GM12878 (cell line): ENCODE data around the gene PAX5. TPM values are rescaled to one million over a fixed set of nuclear protein-coding genes. Genes with fewer than 3 reads are reported as not detected.

Experiments used
- ATAC-seq: fragments of 200-7000 bp; cut with Tn5 transposase; 3 replicates; pipeline ENCODE4 v1.9.1; 2020; ENCODE audit warnings: mild to moderate bottlenecking, moderate library complexity
- BruUV-seq: library from RNA; stranded (reverse); fragments of 400-500 nt; replicated peaks from 2 replicates; lab custom pipeline; 2021; lab: Mats Ljungman, UMichigan
- CTCF ChIA-PET: fragments of 300-600 bp; sonication (Branson Sonifier 250); formaldehyde crosslinking; extraction: SDS; loops from one replicate; lab custom pipeline; 2021; ENCODE audit warnings: inconsistent platforms; lab: Yijun Ruan, JAX
- POLR2A ChIA-PET: fragments of 350-600 bp; formaldehyde crosslinking; extraction: SDS; loops from one replicate; lab custom pipeline; 2021; ENCODE audit warnings: inconsistent platforms; lab: Charles Lee
- RAD21 ChIA-PET: fragments of 300-600 bp; sonication (Branson Sonifier 250); formaldehyde crosslinking; loops from one replicate; lab custom pipeline; 2023; ENCODE audit warnings: antibody characterized with exemption; ENCODE audit not compliant: unreplicated experiment; lab: Charles Lee
- SMC1A ChIA-PET: fragments of 300-600 bp; sonication (Branson Sonifier 250); formaldehyde crosslinking; loops from one replicate; lab custom pipeline; 2023; ENCODE audit not compliant: unreplicated experiment, uncharacterized antibody; lab: Charles Lee
- DNase-seq: peaks from one replicate; pipeline ENCODE4 v3.0.0-alpha.2; 2011; ENCODE audit warnings: low read depth, low spot score
- FAIRE-seq: peaks from 3 replicates; lab custom pipeline; 2011; peaks lifted over from hg19 to GRCh38; lab: Jason Lieb, UNC
- H2AFZ ChIP-seq: 2 replicates; pipeline ENCODE4 v1.6.0; 2011; ENCODE audit warnings: low read depth, low read length, control low read depth; ENCODE audit not compliant: control insufficient read depth
- H3K27ac ChIP-seq: 2 replicates; pipeline ENCODE4 v1.5.1; 2011; ENCODE audit warnings: control low read depth; ENCODE audit not compliant: control insufficient read depth, insufficient read depth
- H3K27me3 ChIP-seq, 2 experiments: replicated peaks in 1 of 2; 2 replicates each; pipeline versions ENCODE4 v1.6.0 to v1.6.1; 2011; ENCODE audit warnings: low read length in 1 of 2; ENCODE audit not compliant: control insufficient read depth in 2 of 2, insufficient read depth in 2 of 2
- H3K36me3 ChIP-seq, 2 experiments: 2 replicates each; pipeline ENCODE4 v1.5.1; 2011; ENCODE audit warnings: low read length in 1 of 2; ENCODE audit not compliant: control insufficient read depth in 2 of 2, insufficient read depth in 2 of 2
- H3K4me1 ChIP-seq: 2 replicates; pipeline ENCODE4 v1.6.1; 2011; ENCODE audit warnings: mild to moderate bottlenecking, low read length, moderate library complexity, mixed read lengths; ENCODE audit not compliant: control insufficient read depth, insufficient read depth
- H3K4me2 ChIP-seq: 2 replicates; pipeline ENCODE4 v1.6.0; 2011; ENCODE audit warnings: control low read depth; ENCODE audit not compliant: control insufficient read depth, insufficient read depth
- H3K4me3 ChIP-seq: fragments of 200-600 bp; sonication (generic); 2 replicates; pipeline ENCODE4 v1.5.1; 2016
- H3K79me2 ChIP-seq: 2 replicates; pipeline ENCODE4 v1.6.0; 2011; ENCODE audit warnings: low read length; ENCODE audit not compliant: control insufficient read depth, insufficient read depth
- H3K9ac ChIP-seq: 2 replicates; pipeline ENCODE4 v1.8.0; 2011; ENCODE audit warnings: low read length, control low read depth, mixed read lengths; ENCODE audit not compliant: control insufficient read depth, insufficient read depth
- H3K9me3 ChIP-seq: replicated peaks from 3 replicates; pipeline ENCODE4 v1.5.1; 2011; ENCODE audit warnings: mild to moderate bottlenecking, low read length; ENCODE audit not compliant: control insufficient read depth, insufficient read depth
- H4K20me1 ChIP-seq: 2 replicates; pipeline ENCODE4 v1.6.0; 2011; ENCODE audit not compliant: control insufficient read depth, insufficient read depth
- BACH1 ChIP-seq: fragments of 450-650 bp; IDR thresholded peaks from 2 replicates; pipeline ENCODE4 v1.6.1; 2017; ENCODE audit warnings: mild to moderate bottlenecking, borderline replicate concordance
- BCL11A ChIP-seq: IDR thresholded peaks from 2 replicates; pipeline ENCODE4 v1.6.1; 2011; ENCODE audit warnings: low read depth, low read length
- BHLHE40 ChIP-seq, 2 experiments: fragments of 450-650 bp in 1 of 2; IDR thresholded peaks; 2 replicates each; pipeline ENCODE4 v1.6.1; 2011 to 2017; ENCODE audit warnings: low read depth in 2 of 2, borderline replicate concordance in 1 of 2, improper control_type of control experiment in 1 of 2, low read length in 1 of 2, mild to moderate bottlenecking in 1 of 2
- CBX3 ChIP-seq: fragments of 200-600 bp; sonication (generic); IDR thresholded peaks from 2 replicates; pipeline ENCODE4 v1.6.1; 2016; ENCODE audit warnings: low read depth, borderline replicate concordance
- CREM ChIP-seq: IDR thresholded peaks from 2 replicates; pipeline ENCODE4 v1.6.1; 2014; ENCODE audit warnings: antibody characterized with exemption, low read depth
- CTCF ChIP-seq, 3 experiments: IDR thresholded peaks in 2 of 3; conservative IDR thresholded peaks in 1 of 3; 2 replicates each; pipeline ENCODE4 v1.5.1; 2011; ENCODE audit warnings: low read depth in 3 of 3, low read length in 3 of 3, mild to moderate bottlenecking in 3 of 3, control low read depth in 2 of 3, moderate library complexity in 2 of 3, inconsistent platforms in 1 of 3, mixed read lengths in 1 of 3; ENCODE audit not compliant: control insufficient read depth in 2 of 3, insufficient read depth in 1 of 3; ENCODE audit errors: extremely low read depth in 1 of 3
- EGR1 ChIP-seq, 2 experiments: IDR thresholded peaks; 1 replicate in 1 of 2; 2 replicates in 1 of 2; pipeline ENCODE4 v1.6.1; 2011 to 2012; ENCODE audit warnings: low read depth in 2 of 2, low read length in 2 of 2, borderline replicate concordance in 1 of 2, mild to moderate bottlenecking in 1 of 2, moderate library complexity in 1 of 2
- PBX3 ChIP-seq: IDR thresholded peaks from 2 replicates; pipeline ENCODE4 v1.6.1; 2011; ENCODE audit warnings: mild to moderate bottlenecking, low read depth, low read length, moderate library complexity; ENCODE audit not compliant: insufficient replicate concordance
- RAD21 ChIP-seq: IDR thresholded peaks from 2 replicates; pipeline ENCODE4 v1.6.1; 2011; ENCODE audit warnings: mild to moderate bottlenecking, low read depth, low read length, moderate library complexity; ENCODE audit not compliant: insufficient read depth
- RELB ChIP-seq: fragments of 450-650 bp; IDR thresholded peaks from 2 replicates; pipeline ENCODE4 v1.6.1; 2017; ENCODE audit warnings: low read depth, mild to moderate bottlenecking, moderate library complexity
- SMC3 ChIP-seq: IDR thresholded peaks from 2 replicates; pipeline ENCODE4 v1.6.1; 2011; ENCODE audit warnings: low read length, improper control_type of control experiment, borderline replicate concordance
- STAT1 ChIP-seq: fragments of 450-650 bp; conservative IDR thresholded peaks from 2 replicates; pipeline ENCODE4 v1.6.1; 2014; ENCODE audit warnings: antibody characterized with exemption, mild to moderate bottlenecking
- TCF12 ChIP-seq: IDR thresholded peaks from 2 replicates; pipeline ENCODE4 v1.6.1; 2011; ENCODE audit warnings: low read depth, mild to moderate bottlenecking, low read length
- YY1 ChIP-seq: IDR thresholded peaks from 2 replicates; pipeline ENCODE4 v1.6.1; 2011; ENCODE audit warnings: low read depth, mild to moderate bottlenecking, low read length
- ZNF622 ChIP-seq: fragments of 450-650 bp; IDR thresholded peaks from 2 replicates; pipeline ENCODE4 v1.6.1; 2017; ENCODE audit warnings: mild to moderate bottlenecking, inconsistent platforms
- WGBS: methylation state at CpG from one replicate; pipeline ENCODE4 v1.1.6; 2016; ENCODE audit warnings: low lambda C conversion rate; ENCODE audit not compliant: insufficient replicate concordance, insufficient coverage; ENCODE audit errors: missing lambda C conversion rate; 5-methylcytosine and 5-hydroxymethylcytosine counted together
- in situ Hi-C: fragments of 300-500 bp; cut with MboI; formaldehyde crosslinking; loops from 9 replicates; pipeline ENCODE4 v1.14.3; 2018; ENCODE audit warnings: mixed read lengths
- intact Hi-C: fragments of 100-400 bp; cut with micrococcal nuclease; formaldehyde crosslinking; loops from one replicate; pipeline ENCODE4 v1.14.2; 2022; ENCODE audit not compliant: unreplicated experiment
- polyA plus RNA-seq, 11 experiments: library from polyadenylated mRNA; depleted of rRNA in 4 of 11; unstranded in 6 of 11; stranded (reverse) in 5 of 11; fragments of >200 nt; fragmentation: Nextera tagmentation in 4 of 11; fragmentation: Illumina TruSeq in 1 of 11; extraction: Ambion mirVana in 4 of 11; extraction: Trizol in 1 of 11; gene quantifications; 1 replicate in 1 of 11; 2 replicates in 10 of 11; pipeline versions ENCODE4 v1.2.1 to v1.2.3, GENCODE V29; 2011 to 2016; ENCODE audit warnings: inconsistent platforms in 2 of 11, missing spikeins in 2 of 11, low read depth in 1 of 11
- total RNA-seq, 4 experiments: library from RNA; depleted of rRNA in 3 of 4; stranded (reverse); fragments of >200 nt in 3 of 4; fragmentation: Illumina TruSeq in 1 of 4; extraction: Trizol in 1 of 4; gene quantifications; 2 replicates each; pipeline versions ENCODE4 v1.2.1 to v1.2.3, GENCODE V29; 2013 to 2021

Gene PAX5
- total and polyA plus RNA-seq, 10 of the 15 experiments (the other 5 are each of a cell fraction or from before 2014, with no cell fraction given), result 2.2 to 123 (median 31.9) TPM

GRCh38 chr9:37036776-37037502 is 2.9 kb upstream of the PAX5 start (continued):
- peak; percentile 25; the same call in 1 of the 2 replicates for TF ChIP-seq BACH1
- 0 out of 2 replicates have a peak, but pooled peaks have one; percentile 2 for TF ChIP-seq BCL11A
- peak; percentile 38; the same call in 1 of the 2 replicates for TF ChIP-seq YY1

- FAIRE-seq (no peak), DNase-seq (no peak), ATAC-seq (peak; percentile 6)
- BruUV-seq, result TSS peak; percentile 64
- Histone ChIP-seq H3K9ac (peak overlapping the region; percentile 90), H3K4me3 (peak overlapping the region; percentile 96), H3K27me3 (no peaks in the 10 kb centered on the region), H3K79me2 (peaks cover 66% of the 10 kb centered on the region), H4K20me1 (no peaks in the 10 kb centered on the region; the same call in 1 of the 2 replicates), H3K4me2 (peak overlapping the region; percentile 98), H3K36me3 (no peaks in the 10 kb centered on the region), H3K27ac (peak overlapping the region; percentile 92), H3K9me3 (no peaks in the 10 kb centered on the region), H3K4me1 (peaks cover 12% of the 10 kb centered on the region), H2AFZ (peak overlapping the region; percentile 76)
- WGBS, result 2% methylated on average over 38 of the region's 40 CpGs
- intact Hi-C loops (no loop called here), in situ Hi-C loops (no loop called here)
- ChIA-PET CTCF (interaction anchor here (0.6 to 4.4 kb wide), 15 partner anchors 11 to 333 kb away, joined by 3 to 41 read pairs (median 5); no protein-coding TSS in a partner anchor), SMC1A (interaction anchor here (0.9 to 3.9 kb wide), 18 partner anchors 10 to 376 kb away, joined by 3 to 31 read pairs (median 4); partner anchors contain the start of gene ZCCHC7), RAD21 (interaction anchor here (0.5 to 2.8 kb wide), 15 partner anchors 11 to 292 kb away, joined by 3 to 19 read pairs (median 4); partner anchors contain the start of gene ZCCHC7), POLR2A (interaction anchor here (0.6 to 3.4 kb wide), 16 partner anchors 32 to 266 kb away, joined by 3 to 24 read pairs (median 4); partner anchors contain the start of gene ZCCHC7)
- TF ChIP-seq CBX3, result no peak
- 0 out of 2 replicates have a peak, but pooled peaks have one; percentile 45 for TF ChIP-seq YY1
- no peak for TF ChIP-seq PBX3
- no peak for TF ChIP-seq ZNF622
- TF ChIP-seq CREM, result no peak
- peak in 2 of 3 experiments; percentile 12 to 22; a peak in 3 of 6 replicates for TF ChIP-seq CTCF (IDR thresholded peaks at IDR 0.05 in 2 of 3, conservative IDR thresholded peaks at IDR 0.05 in 1 of 3; ENCODE audit: control insufficient read depth in 2 of 3, extremely low read depth in 1 of 3, insufficient read depth in 1 of 3, low read depth in 3 of 3, low read length in 3 of 3)
- no peak for TF ChIP-seq STAT1
- TF ChIP-seq SMC3, result no peak
- TF ChIP-seq RAD21, result 0 out of 2 replicates have a peak, but pooled peaks have one; percentile 13
- TF ChIP-seq EGR1 (IDR thresholded peaks at IDR 0.05; ENCODE audit: borderline replicate concordance in 1 of 2, low read depth in 2 of 2, low read length in 2 of 2), result 0 out of 3 replicates have a peak, but pooled peaks of 1 of the 2 experiments have one; percentile 2
- TF ChIP-seq RELB, result no peak
- no peak; a peak in 1 of 4 replicates for TF ChIP-seq BHLHE40 (IDR thresholded peaks at IDR 0.05; ENCODE audit: borderline replicate concordance in 1 of 2, low read depth in 2 of 2, low read length in 1 of 2)
- 0 out of 2 replicates have a peak, but pooled peaks have one; percentile 22 for TF ChIP-seq TCF12
Observed at GRCh38 chr9:37036371-37036775, 2.3 kb upstream of the PAX5 start.
